Umbilical cord (tissue), 2 donors: Measurements from ENCODE around the gene IGSF21. TPM values are rescaled to one million over a fixed set of nuclear protein-coding genes. Genes with fewer than 3 reads are reported as not detected.

ENCODE experiments used
- DNase-seq: peaks from one replicate; pipeline ENCODE4 v3.0.0-alpha.2; 2015; ENCODE audit warnings: low spot score
- total RNA-seq: library from RNA; depleted of rRNA; stranded (reverse); fragments of >200 nt; gene quantifications from one replicate; pipeline ENCODE4 v1.2.3, GENCODE V29; 2014; ENCODE audit warnings: low replicate concordance; ENCODE audit not compliant: insufficient read depth

Gene IGSF21
- total RNA-seq, 1 donor from 2014 or later, result 6.0 TPM

DNA sequence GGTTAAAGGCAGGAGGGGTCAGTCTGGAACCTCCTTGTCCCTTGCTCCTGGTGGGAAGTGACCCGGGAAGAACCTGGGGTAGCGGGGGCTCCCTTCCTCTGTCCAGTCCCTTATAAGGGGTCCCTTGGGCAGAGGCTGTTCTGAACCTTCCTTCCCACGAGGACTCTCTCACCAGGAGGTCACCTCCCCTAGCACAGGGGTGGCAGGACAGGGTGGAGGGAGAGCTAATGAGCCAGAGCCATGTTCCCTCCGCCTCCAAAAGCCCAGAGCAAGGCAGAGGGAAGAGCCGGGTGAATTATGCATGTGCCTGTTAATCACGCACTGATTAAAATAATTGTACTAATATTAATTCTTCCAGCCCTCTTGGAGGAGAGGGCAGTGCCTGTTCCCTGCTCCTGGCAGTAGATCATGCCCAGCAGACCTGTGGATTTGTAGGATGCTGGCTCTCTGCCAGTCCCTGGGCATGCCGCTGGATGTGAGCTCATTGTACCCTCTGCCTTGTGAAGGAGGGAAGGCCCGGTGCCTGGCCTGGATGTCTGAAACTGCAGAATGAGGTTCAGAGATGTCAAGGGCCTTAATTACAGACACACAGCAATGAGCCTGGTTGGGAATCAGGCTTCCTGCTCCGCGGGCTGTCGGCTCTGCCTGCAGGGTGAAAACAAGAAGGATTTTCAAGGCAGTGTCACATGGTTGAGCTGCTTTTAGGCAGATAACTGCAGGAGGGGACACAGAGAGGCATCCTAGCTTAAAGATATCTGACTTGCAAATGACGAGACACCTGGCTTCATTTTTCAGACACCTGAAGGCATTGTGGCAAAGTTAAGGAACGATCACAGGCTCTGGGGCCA is 68.2 kb downstream of the IGSF21 start:
- DNase-seq, result no peak

DNA sequence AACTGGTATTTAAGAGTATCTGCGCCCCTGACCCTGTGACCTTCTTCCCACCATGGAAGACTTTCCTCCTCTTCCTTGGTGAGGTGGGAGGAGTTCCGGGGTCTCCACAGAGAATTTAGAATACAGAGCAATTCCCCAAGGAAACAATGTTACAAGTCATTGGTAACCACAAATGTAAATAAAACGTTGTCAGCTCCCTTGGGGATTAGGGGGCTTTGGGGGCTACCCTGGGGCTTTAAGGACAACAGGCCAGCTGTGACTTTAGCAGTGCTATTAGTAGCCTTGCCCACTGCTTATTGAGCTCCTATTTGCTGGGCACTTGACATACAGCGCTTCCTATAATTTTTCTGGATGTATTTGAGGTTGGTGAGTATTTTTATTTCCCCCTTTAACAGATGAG is 69.0 kb downstream of the IGSF21 start:
- no peak for DNase-seq

DNA sequence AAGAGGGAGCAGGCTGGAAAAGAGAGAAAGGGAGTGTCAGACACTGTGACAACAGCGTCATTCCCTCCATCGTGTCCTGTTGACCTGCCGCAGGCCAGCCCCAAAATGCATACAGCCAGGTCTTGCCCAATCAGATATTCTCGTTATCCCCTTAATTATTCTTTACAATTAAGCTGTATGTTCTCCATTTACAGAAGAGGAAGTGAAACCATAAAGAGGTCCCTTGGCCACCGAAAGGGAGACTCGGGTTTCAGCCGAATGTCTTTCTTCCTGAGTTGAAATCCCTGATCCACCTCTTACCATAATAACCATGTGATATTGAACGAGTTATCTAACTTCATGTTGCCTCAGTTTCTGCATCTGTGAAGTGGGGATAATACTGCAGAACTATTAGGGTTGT is 70.5 kb downstream of the IGSF21 start:
- no peak for DNase-seq

DNA sequence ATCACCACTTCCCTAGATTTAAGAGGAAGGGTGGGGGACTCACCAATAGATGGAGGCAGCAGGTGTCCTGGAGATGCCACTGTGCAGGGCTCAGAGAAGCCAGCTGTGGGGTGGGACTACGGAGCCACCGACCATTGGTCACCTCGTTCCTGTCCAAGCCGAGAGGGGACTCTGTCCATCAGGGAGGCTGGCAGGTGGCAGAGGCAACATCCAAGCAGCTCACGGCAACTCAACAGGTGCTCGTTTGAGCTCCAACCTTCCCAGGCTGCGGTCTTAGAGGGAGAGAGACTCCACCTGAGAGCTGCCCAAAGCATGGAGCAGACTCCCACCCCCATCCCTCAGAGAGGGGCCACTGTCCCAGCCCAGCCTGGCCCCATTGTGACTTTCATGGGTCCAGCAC is 71.4 kb downstream of the IGSF21 start:
- DNase-seq, result no peak

DNA sequence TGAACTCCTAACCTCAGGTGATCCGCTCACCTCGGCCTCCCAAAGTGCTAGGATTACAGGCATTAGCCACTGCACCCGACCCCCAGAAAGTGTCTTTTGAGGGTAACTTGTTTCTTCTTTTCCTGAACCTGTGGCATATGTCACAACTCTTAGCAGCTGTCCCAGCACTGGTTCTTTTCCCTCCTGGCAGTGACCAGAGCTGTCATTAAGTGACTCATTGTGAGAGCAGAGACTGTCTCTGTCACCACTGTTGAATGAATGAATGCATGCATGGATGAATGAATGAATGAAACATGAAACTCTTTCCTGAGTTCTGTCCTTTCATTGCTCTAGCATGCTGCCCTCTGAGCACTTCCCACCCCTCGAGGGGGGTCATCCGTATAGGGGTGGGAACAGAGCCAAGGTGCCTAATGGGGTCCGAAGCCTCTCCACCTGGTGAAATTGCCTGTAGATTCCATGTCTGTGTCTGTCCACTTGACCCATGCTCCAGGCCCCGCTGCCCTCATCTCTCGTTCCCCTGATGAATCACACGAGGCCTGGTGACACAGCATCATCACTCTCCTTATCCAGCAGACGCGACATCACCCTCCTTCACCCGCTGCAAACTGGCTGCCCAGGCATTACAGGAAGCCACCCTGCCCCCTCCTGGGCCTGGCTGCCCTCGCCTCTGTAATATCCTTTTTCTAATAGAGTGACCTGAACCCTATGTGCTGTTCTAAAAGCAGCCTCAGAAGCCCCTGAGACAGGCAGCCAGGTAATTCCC is 75.0 kb downstream of the IGSF21 start:
- no peak for DNase-seq

DNA sequence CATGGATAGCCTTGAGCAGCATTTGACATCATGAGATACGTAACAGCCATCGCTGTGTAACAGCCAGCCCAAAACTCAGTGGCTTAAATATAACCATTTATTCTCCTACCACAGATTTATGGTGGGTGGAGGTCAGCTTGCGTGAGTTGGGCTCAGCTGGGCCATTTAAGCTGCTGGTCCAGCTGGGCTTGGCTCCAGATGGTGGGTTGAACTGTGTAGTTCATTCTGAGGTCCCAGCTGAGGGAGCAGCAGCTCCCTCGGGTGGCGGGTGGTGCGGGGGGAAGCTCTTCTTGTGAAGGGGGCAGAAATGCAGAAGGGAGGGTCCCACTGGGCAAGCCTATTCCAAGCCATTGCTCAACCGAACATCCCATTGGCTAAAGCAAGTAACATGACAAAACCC is 75.9 kb downstream of the IGSF21 start:
- DNase-seq, result no peak

DNA sequence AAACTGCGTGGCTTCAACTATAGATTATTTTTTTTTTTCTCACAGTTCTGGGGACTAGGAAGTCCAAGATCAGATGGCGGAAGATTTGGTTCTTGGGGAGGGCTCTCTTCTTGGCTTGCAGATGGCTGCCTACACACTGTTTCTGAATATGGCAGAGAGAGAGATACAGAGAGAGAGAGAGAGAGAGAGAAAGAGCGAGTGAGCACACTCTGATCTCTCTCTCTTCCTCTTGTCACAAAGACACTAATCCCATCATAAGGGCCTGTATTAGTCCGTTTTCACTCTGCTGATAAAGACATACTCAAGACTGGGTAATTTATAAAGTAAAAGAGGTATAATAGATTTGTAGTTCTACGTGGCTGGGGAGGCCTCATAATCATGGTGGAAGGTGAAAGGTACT is 79.5 kb downstream of the IGSF21 start:
- DNase-seq, result no peak

DNA sequence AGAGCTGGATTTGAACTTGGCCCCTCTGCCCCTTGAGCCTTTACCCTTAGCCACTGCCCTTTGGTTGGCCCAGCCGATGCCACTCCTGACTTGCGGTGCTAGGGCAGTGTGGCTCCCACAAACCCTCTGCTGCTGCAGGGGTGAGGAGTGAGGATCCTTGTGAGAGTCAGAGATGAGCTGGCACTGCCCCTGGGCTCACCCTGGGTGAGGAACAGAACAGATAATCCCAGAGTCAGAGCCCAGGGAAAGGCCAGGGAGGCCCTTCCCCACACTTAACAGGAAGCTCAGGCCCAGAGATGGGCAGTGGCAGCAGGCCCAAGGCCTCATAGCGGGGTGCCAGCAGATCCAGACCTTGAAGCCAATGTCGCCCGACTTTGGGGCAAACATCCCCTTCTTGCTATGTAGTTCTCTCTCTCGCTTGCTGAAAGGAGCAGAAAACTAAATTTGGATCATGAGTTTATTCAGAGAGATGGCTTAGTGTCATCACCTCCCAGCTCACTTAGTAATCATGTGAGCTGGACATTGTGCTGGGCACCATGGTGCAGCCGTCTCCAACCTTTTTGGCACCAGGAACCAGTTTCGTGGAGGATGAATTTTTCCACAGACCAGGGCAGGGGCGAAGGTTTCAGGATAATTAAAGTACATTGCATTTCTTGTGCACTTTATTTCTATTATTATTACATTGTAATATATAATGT is 81.4 kb downstream of the IGSF21 start:
- no peak for DNase-seq

DNA sequence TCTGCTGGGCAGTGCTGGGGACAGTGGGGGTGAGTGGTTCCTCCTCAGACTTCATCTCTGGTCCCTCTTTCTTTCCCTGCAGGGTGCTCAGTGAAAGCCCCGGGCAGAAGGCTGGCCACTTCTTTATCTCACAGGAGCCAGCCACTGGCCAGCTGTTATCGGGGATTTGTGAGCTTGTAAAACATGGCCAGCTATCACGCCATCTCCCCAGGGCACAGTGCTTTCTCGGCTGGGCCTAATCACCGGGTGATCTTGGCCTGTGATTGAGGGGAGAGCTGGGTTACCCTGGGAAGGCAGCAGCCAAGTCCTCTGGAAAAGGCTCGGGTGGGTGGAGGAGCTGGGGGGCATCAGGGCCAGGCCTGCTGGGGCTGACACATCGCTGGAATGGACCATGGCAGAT is 83.0 kb downstream of the IGSF21 start:
- DNase-seq, result no peak

DNA sequence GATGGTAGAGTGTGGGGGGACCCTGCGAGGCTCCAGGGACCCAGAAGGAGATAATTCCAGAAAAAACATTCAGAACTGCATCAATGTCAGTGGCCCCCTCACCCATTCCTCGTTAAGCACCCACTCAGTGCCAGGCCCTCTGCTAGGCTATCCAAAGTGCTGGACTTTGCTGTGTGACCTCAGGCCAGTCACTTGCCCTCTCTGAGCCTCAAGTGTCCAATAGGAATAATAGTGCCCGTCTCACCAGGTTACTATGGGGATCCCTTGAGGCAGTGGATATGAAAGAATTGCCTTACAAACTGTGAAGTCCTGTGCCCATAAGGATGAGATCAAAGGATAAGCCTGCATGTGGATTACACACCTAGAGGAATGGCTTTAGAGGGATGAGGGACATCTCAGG is 83.4 kb downstream of the IGSF21 start:
- no peak for DNase-seq

DNA sequence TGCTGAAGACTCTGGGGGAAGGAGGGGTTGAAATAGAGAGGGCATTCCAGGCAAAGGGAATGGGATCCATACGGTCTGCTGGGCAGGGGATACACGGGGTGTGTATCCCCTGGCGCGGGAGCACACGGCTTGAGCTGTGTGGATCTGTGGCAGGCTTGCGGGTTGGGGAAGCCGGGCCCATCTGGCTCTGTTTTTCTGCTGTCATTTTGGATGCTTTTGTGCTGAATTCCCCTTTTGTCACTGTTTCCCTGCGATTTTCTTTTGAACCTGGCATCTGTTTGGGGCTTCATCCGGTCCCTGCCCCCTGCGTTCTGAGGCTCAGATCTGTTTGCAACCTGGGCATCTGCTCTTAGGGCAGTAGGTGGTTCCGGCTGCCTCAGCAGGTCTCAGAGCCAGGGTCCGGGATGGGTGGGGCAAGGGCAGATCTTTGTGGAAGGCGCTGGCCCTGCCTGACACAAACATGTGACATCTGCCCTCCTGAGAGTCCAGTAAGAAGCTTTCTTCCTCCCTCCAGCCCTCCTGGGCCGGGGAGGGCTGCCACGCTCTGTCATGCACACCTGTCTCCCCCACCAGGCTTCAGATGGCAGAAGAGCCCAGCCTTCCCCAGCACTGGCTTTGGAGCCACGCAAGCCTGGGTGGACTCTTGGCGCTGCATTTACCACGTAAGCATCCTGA is 84.0 kb downstream of the IGSF21 start:
- DNase-seq, result no peak

DNA sequence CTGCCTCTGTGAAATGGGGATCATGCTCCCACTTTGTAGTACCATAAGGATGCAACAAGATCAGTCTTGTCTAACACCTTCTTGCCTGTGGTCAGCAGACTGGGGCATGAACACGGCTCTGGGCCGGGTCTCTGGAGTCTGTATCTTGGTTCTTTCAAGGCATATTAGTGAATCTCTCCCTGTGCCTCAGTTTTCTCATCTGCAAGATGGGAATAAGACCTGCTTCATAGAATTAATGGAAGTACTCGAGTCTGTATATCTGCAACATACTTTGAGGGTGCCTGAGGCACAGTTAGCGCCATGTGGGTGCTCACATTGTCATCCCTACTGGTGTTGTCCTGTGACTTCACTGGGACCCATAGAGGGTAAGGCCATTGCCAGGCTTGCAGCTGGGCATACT is 84.6 kb downstream of the IGSF21 start:
- no peak for DNase-seq

DNA sequence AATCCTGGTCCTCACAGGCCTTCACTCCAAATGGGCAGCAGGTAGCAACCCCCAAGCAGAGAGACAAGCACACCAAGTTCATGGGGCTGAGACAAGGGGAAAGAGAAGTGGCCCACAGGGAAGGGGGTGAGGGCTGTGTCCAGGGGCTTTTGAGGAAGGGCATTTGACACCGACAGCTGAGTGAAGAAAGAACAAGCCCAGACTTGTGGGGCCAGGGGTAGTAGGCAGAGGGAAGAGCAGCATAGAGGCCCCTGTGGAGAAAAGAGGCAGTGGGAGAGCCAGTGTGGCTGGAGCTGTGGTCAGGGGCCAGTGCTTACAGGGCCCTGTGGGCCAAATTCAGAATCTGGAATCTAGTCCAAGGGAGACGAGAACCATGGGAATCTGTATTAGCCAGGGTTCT is 85.4 kb downstream of the IGSF21 start:
- DNase-seq, result no peak

DNA sequence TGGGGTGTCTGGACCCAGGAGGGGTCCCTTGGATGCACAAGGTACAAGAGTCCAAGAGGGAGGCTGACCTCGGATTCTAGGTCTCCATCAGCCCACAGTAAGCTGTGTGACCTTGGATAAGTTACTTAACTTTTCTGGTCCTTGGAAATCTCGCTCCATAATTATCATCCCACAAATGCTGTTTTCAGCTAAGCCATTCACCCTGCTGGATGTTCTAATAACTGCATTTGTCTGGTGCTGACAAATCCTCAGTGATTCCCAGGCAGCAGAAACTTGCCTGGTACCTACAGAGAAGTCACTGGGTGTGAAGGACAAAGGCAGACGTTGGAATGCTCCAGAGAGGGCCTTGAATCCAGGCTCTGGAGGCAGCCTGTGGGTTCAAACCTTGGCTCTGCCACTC is 89.7 kb downstream of the IGSF21 start:
- no peak for DNase-seq

DNA sequence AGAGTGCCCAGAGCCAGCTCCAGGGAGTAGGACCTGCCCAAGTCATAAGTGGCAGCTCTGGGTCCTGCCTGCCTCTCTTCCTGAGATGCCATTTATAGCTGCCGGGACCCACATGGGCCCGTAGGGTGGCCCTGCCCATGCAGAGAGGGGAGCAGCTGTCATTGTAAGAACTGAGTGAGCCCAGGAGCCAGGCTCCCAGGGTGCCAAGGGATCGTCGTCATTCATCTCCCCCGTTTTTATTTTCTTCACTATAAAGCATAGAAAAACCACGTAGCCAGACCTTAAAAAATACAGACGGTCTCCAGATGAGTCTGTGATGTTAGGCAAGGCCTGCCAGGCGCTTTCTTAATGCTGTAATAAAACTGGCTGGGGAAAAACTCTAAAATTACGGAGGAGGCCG is 90.7 kb downstream of the IGSF21 start:
- DNase-seq, result peak; percentile 96

DNA sequence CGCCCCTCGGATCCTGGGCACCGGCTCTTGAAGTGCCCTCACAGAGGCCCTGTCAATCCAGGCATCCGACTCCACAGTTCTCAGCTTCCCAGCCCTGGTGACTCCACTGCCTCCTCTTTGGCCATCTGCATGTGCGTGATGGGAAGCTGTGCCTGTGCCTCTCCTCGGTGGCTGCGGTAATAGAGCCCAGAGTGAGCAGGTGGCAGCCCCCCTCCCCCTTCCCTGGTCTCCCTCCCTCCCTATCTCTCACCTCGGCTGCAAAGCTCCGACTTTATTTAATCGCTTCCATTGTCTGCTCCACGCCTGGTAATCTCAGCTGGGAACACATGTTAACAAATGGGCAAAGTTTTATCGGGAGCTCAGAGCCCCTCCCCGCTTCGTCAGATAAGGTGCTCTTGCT is 91.9 kb downstream of the IGSF21 start:
- no peak for DNase-seq

DNA sequence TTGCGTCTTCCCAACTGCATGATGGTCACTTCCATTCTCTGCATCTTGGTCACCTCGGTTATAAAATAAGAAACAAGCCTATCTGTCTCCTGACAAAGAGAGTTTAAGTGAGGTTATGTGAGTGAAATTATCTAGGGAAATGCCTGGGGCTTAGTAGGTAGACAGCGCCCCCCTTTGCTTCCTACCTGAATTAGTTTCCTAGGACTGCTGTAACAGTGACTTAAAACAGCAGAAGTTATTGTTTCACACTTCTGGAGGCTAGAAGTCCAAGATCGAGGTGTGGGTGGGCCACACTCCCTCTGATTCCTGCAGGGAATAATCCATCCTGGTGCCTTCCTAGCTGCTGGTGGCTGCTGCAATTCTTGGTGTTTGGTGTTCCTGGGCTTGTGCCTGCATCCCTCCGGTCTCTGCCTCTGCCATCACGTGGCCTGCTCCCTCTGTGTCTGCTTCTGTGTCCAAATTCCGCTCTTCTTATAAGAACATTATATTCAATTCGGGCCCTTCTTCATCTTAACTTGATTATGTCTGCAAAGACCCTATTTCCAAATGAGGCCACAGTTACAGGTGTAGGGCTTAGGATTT is 92.6 kb downstream of the IGSF21 start:
- no peak for DNase-seq

DNA sequence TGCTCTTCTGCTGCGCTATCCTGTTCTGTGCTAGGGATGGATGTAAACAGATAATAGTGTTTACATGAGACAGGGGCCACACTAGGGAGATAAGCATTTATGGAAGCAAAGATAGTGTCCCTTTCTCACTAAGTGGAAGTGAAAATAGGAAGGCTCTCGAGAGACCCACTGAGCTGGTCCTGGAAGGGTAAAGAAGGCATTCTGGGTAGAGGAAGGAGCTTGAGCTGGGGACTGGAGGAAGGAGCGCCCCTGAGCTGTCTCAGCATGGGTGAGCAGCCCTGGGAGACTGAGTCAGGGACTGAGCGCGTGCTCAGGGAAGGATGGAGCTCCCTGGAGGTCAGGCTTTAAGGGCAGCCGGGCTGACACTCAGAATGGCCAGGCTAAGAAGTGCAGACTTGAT is 93.3 kb downstream of the IGSF21 start:
- no peak for DNase-seq

DNA sequence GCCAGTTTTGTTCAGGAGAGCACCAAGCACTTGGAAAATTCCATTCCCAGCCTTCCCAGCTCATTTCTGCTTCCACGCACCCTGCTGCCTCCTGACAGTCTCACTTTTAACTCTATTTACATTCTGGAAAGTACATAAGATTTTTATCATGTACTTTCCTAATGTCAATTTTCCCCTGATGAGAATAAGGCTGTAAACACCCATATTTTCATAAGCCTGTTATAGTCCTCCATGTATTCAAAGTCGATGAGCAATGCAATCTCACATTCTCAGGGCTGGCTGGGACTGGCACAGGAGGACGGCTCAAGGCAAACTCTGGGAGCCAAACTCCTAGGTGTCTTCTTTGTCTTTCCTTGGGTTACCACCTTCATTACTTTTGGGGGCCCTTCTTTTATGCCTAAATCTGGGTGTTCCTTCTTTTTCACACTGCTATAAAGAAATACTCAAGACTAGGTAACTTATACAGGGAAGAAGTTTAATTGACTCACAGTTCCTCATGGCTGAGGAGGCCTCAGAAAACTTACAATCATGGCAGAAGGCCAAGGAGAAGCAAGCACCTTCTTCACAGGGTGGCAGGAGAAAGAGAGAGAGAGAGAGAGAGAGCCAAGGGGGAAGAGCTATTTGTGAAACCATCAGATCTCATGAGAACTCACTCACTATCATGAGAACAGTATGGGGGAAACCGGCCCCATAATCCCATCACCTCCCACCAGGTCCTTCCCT is 94.6 kb downstream of the IGSF21 start:
- no peak for DNase-seq

DNA sequence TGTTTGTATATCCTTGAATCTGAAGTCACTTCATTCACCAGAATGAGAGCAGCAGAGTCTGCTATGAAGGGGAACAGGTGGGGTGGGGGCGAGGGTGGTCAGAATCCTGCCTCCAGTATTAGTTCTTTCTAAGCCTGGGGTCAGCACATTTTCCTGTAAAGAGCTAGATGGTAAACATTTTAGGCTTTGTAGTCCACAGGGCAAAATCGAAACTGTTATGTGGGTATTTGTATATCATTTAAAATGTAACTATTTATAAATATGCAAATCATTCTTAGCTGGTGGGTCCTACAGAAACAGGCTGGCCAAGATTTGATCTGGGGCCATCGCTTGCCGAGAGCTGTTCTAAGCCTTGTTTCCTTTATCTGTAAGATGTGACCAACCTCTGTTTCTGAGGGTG is 96.0 kb downstream of the IGSF21 start:
- no peak for DNase-seq

DNA sequence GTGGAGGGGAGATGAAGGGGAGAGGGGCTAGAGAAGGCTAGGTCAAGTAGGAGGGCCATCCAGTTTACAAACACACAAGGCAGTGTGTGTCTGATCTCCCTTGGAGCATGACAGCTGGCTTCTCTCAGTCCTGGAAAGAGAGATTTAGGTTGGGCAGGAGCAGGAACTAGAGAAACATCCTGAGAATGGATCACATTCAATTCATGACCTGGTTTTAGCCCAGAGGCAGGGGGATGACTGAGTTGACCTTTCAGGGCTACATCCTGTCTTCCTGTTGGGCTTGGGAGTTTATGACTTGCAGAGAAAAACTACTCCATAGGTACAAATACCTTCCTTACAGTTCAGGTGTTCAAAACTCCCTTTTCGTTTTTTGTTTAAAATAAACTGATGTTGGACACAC is 97.0 kb downstream of the IGSF21 start:
- DNase-seq, result peak; percentile 47
